ENCODE results near the gene HEBP1.

HEBP1 gene

DNA sequence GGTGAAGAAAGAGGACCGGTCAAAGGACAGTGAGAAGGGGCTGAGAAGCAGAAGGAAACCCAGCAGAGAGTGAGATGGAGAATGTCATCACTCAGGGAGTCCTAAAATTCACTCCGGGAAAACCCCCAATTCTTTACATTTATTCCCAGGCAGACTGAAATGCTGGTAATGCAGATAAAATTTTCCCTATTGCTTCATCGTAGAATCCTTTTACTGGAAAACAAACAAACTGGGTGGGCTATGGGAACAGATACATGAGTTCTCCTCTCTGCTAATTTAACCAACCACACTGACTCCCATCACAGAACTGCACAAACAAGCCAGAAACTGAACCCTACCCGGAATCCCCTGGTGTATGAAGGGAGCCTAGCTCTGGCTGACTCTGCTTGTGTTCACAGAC lies 20.9 kb downstream of the HEBP1 start:
- H3K9me3 ChIP-seq (ENCODE audit: severe bottlenecking) = no peaks in the 10 kb centered on the region
- H3K27ac ChIP-seq = no peak overlapping the region
- no peak overlapping the region for H3K4me3 ChIP-seq (ENCODE audit: low read depth, low read length)
- no peaks in the 10 kb centered on the region for H3K27me3 ChIP-seq (ENCODE audit: insufficient read depth, low read depth, severe bottlenecking)
- DNase-seq = no peak
- TF ChIP-seq, protein P1, sequence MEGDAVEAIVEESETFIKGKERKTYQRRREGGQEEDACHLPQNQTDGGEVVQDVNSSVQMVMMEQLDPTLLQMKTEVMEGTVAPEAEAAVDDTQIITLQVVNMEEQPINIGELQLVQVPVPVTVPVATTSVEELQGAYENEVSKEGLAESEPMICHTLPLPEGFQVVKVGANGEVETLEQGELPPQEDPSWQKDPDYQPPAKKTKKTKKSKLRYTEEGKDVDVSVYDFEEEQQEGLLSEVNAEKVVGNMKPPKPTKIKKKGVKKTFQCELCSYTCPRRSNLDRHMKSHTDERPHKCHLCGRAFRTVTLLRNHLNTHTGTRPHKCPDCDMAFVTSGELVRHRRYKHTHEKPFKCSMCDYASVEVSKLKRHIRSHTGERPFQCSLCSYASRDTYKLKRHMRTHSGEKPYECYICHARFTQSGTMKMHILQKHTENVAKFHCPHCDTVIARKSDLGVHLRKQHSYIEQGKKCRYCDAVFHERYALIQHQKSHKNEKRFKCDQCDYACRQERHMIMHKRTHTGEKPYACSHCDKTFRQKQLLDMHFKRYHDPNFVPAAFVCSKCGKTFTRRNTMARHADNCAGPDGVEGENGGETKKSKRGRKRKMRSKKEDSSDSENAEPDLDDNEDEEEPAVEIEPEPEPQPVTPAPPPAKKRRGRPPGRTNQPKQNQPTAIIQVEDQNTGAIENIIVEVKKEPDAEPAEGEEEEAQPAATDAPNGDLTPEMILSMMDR (IDR thresholded peaks at IDR 0.05; ENCODE audit: low read depth, low read length) = no peak
- H3K36me3 ChIP-seq = no peaks in the 10 kb centered on the region; the same call in 1 of the 2 replicates

DNA sequence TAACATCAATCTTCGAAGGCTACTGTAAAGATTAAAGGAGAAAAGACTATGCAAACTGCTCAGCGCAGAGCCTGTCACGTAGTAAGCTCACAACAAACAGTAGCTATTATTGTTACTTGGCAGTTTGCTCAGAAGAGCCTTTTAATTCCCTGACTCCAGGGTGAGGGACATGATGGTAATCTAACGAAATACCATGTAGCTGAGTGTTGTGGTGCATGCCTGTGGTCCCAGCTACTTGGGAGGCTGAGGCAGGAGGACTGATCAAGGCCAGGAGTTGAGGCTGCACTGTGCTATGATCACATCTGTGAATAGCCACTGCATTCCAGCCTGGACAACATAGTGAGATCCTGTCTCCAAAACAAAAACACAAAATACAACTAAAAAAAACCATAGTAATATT lies 22.8 kb downstream of the HEBP1 start:
- Histone ChIP-seq H3K9me3 (ENCODE audit: severe bottlenecking) (no peaks in the 10 kb centered on the region), H3K4me3 (ENCODE audit: low read depth, low read length) (no peak overlapping the region), H3K27ac (no peak overlapping the region), H3K27me3 (ENCODE audit: insufficient read depth, low read depth, severe bottlenecking) (no peaks in the 10 kb centered on the region), H3K36me3 (peaks cover 6% of the 10 kb centered on the region)
- DNase-seq = no peak
- TF ChIP-seq, protein P1 (IDR thresholded peaks at IDR 0.05; ENCODE audit: low read depth, low read length) = no peak

DNA sequence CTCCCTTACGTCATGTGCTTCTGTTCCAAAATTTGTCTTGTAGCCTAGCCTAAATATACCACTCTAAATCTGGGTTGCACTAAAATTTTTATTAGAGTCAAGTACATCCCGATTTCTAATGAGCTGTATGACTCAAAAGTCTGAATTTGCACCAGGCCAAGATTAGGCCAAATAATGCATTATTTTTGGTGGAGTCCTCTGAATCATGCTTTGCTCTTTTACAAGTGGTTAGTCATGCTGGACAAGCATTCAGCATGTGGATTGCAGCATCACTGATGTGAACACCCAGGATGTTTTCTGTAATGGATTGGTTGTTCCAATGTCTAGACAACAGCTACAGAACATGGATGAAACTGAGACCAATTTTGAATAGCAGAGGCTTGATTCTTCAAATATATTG lies 23.7 kb downstream of the HEBP1 start:
- Histone ChIP-seq H3K27ac (no peak overlapping the region), H3K9me3 (ENCODE audit: severe bottlenecking) (no peaks in the 10 kb centered on the region), H3K27me3 (ENCODE audit: insufficient read depth, low read depth, severe bottlenecking) (no peaks in the 10 kb centered on the region), H3K36me3 (peaks cover 6% of the 10 kb centered on the region), H3K4me3 (ENCODE audit: low read depth, low read length) (no peak overlapping the region)
- no peak for DNase-seq
- TF ChIP-seq, protein P1 (IDR thresholded peaks at IDR 0.05; ENCODE audit: low read depth, low read length) = no peak

DNA sequence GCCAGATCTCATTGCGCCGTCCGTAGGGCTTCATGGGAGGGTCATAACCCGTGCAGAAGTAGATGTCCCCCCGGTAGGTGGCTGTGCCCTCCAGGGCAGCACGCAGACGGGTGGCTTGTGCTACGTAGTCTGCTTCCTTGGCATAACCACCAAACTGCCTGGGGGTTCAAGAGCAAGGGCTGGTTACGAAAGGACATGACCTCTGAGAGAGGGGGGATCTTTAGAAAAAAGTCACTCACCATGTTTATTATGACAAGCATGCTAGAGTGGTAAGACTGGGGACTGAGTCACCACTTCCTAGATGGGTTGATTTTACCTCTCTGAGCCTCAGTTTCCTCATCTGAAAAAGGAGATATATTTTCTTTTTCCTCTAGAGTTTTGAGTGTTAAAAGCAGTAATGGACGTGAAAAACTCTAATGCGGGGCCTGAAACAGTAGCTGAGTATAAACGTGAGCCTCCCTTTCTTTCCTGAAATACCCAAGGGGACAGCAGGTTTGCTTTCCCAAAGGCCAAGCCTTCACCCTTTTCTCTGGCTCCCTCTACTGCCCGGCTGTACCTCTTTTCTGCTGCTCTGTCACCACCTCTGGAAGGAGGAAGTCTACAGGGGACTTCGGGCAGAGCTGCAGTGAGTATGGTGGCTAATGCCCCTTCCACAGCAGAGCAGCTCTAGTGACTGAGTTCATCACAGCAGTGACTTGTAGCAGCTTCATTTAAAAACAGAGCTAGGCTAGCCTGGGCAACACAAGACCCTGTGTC lies 24.6 kb downstream of the HEBP1 start:
- H3K9me3 ChIP-seq (ENCODE audit: severe bottlenecking) = no peaks in the 10 kb centered on the region
- no peak overlapping the region for H3K27ac ChIP-seq
- no peak overlapping the region for H3K4me3 ChIP-seq (ENCODE audit: low read depth, low read length)
- H3K27me3 ChIP-seq (ENCODE audit: insufficient read depth, low read depth, severe bottlenecking) = no peaks in the 10 kb centered on the region
- TF ChIP-seq, protein P1 (IDR thresholded peaks at IDR 0.05; ENCODE audit: low read depth, low read length) = peak; percentile 78
- peak; percentile 72 for DNase-seq
- H3K36me3 ChIP-seq = peaks cover 6% of the 10 kb centered on the region

DNA sequence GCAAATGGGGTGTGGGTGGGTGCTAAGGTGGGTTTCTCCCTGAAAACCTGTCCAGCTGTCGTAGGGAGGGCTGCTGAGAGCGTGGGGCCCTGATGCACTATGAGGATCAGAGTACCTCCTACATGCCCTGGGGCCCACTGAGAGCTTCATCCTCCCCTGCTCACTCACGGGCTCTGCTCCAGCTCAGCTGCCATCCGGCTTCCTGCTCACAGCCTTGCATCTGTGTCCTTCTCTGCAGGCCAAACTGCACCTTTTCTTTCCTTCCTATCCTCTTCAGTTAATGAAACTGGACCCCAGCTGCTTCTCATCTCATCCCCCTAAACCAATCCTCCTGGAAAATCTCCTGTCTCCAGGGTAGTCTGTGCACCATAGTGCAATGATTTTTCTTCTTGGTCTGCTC lies 25.9 kb downstream of the HEBP1 start:
- H3K27me3 ChIP-seq (ENCODE audit: insufficient read depth, low read depth, severe bottlenecking) = no peaks in the 10 kb centered on the region
- H3K36me3 ChIP-seq = peaks cover 6% of the 10 kb centered on the region
- DNase-seq = no peak
- H3K4me3 ChIP-seq (ENCODE audit: low read depth, low read length) = no peak overlapping the region
- TF ChIP-seq, protein P1 (IDR thresholded peaks at IDR 0.05; ENCODE audit: low read depth, low read length) = no peak
- H3K9me3 ChIP-seq (ENCODE audit: severe bottlenecking) = no peaks in the 10 kb centered on the region
- no peak overlapping the region for H3K27ac ChIP-seq

DNA sequence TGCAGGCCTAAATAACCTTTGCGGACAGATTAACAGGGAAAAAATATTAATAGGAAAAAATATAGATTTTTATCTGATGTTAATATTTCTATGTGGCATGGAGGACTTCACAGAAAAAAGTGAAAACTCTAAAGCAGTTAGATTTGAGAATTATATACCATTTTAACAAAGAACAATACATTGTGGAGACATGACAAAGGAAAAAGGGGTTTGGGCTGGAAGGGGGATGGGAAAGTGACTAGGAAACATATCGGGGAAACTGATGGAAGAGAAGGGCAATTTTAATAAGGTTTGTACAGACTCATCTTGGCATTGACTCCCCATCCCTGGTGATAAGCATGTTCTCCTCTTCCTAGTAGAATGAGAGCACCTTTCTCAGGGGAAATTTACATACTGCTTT lies 27.0 kb downstream of the HEBP1 start:
- Histone ChIP-seq H3K27me3 (ENCODE audit: insufficient read depth, low read depth, severe bottlenecking) (no peaks in the 10 kb centered on the region), H3K9me3 (ENCODE audit: severe bottlenecking) (no peaks in the 10 kb centered on the region), H3K4me3 (ENCODE audit: low read depth, low read length) (no peak overlapping the region), H3K27ac (no peak overlapping the region), H3K36me3 (peaks cover 6% of the 10 kb centered on the region)
- TF ChIP-seq, protein P1 (IDR thresholded peaks at IDR 0.05; ENCODE audit: low read depth, low read length) = no peak
- no peak for DNase-seq

Measured in WERI-Rb-1 (cell line).